GM19240 (cell line): ENCODE data around the gene SFXN4.
A peak's percentile ranks its signal among the peaks of the same experiment; 100 is the strongest.
"Not testable (repeated sequence)": the region's sequence is repeated elsewhere in the genome, so short reads cannot be mapped to it uniquely, and the experiment has no call there.

Source experiments
- DNase-seq: peaks from one replicate; pipeline ENCODE4 v3.0.0; 2011; ENCODE audit warnings: low spot score; ENCODE audit not compliant: insufficient read length

Gene SFXN4

GRCh38 chr10:119190954-119191785, 25.7 kb upstream of the SFXN4 start:
- no peak for DNase-seq

- no peak for DNase-seq
These were observed 24.8 kb upstream of the SFXN4 start for GRCh38 chr10:119190353-119190752.

- no peak for DNase-seq
These were observed 24.3 kb upstream of the SFXN4 start for GRCh38 chr10:119189811-119190282.

- no peak for DNase-seq
These were observed 18.3 kb upstream of the SFXN4 start for GRCh38 chr10:119183664-119184412.

GRCh38 chr10:119180850-119181400, 15.4 kb upstream of the SFXN4 start:
- DNase-seq = not testable (repeated sequence)

- DNase-seq = peak; percentile 79
These were observed 13.0 kb upstream of the SFXN4 start, which contains the start of gene PRDX3 for GRCh38 chr10:119178372-119179119. Gene PRDX3, minus strand, starts transcription at chr10:119178812. Its CDS starts 22 bp downstream, at chr10:119178790.

- DNase-seq = no peak
These were observed 12.3 kb upstream of the SFXN4 start for GRCh38 chr10:119177708-119178371.

- no peak for DNase-seq
These were observed 10.7 kb upstream of the SFXN4 start for GRCh38 chr10:119176166-119176565.

GRCh38 chr10:119174109-119174508, 8.6 kb upstream of the SFXN4 start:
- DNase-seq = no peak

- DNase-seq = no peak
These were observed 1.5 kb upstream of the SFXN4 start for GRCh38 chr10:119167041-119167440.

GRCh38 chr10:119166564-119166963, 1.1 kb upstream of the SFXN4 start:
- DNase-seq = no peak

GRCh38 chr10:119166118-119166500, 595 bp upstream of the SFXN4 start:
- no peak for DNase-seq

- DNase-seq = no peak
These were observed 2.9 kb downstream of the SFXN4 start for GRCh38 chr10:119162452-119163092.

- DNase-seq = no peak
These were observed 3.6 kb downstream of the SFXN4 start for GRCh38 chr10:119161680-119162451.

GRCh38 chr10:119159332-119159731, 6.2 kb downstream of the SFXN4 start:
- no peak for DNase-seq

GRCh38 chr10:119153661-119154060, 11.9 kb downstream of the SFXN4 start:
- DNase-seq = no peak

- no peak for DNase-seq
These were observed 12.5 kb downstream of the SFXN4 start for GRCh38 chr10:119153041-119153440.

- DNase-seq = not testable (repeated sequence)
These were observed 13.9 kb downstream of the SFXN4 start for GRCh38 chr10:119151601-119152000.

- no peak for DNase-seq
These were observed 15.8 kb downstream of the SFXN4 start for GRCh38 chr10:119149729-119150128.

- no peak for DNase-seq
These were observed 16.4 kb downstream of the SFXN4 start for GRCh38 chr10:119149157-119149556.
